GM23338 (cell line): ENCODE results near the gene FURIN. TPM values are rescaled to one million over a fixed set of nuclear protein-coding genes. Genes with fewer than 3 reads are reported as not detected.

Experiments
- ATAC-seq: fragments of 200-7000 bp; cut with Tn5 transposase; 3 replicates; pipeline ENCODE4 v1.9.1; 2020
- DNase-seq: peaks from one replicate; pipeline ENCODE4 v3.0.0-alpha.2; 2015; ENCODE audit warnings: low spot score
- H2AFZ ChIP-seq: fragments of 200-600 bp; sonication (generic); 2 replicates; pipeline ENCODE4 v1.8.0; 2016; ENCODE audit warnings: antibody characterized with exemption, mild to moderate bottlenecking, moderate library complexity
- H3F3A ChIP-seq: fragments of 200-600 bp; sonication (generic); replicated peaks from 2 replicates; pipeline ENCODE4 v1.8.0; 2017; ENCODE audit warnings: antibody characterized with exemption, mixed run types, low read depth
- H3K27ac ChIP-seq: fragments of 200-600 bp; sonication (generic); 2 replicates; pipeline ENCODE4 v1.6.1; 2016; ENCODE audit warnings: low read depth
- H3K27me3 ChIP-seq: fragments of 200-600 bp; sonication (generic); 2 replicates; pipeline ENCODE4 v1.8.0; 2016; ENCODE audit warnings: mild to moderate bottlenecking, mixed run types, moderate library complexity; ENCODE audit not compliant: insufficient read depth
- H3K36me3 ChIP-seq: fragments of 200-600 bp; sonication (generic); 2 replicates; pipeline ENCODE4 v1.8.0; 2016; ENCODE audit warnings: mild to moderate bottlenecking; ENCODE audit not compliant: insufficient read depth
- H3K4me1 ChIP-seq: fragments of 200-600 bp; sonication (generic); 2 replicates; pipeline ENCODE4 v1.8.0; 2016; ENCODE audit warnings: mild to moderate bottlenecking, moderate library complexity; ENCODE audit not compliant: insufficient read depth
- H3K4me2 ChIP-seq: fragments of 200-600 bp; sonication (generic); 2 replicates; pipeline ENCODE4 v1.7.1; 2017; ENCODE audit warnings: mixed run types
- H3K4me3 ChIP-seq: fragments of 200-600 bp; sonication (generic); 2 replicates; pipeline ENCODE4 v1.6.1; 2016; ENCODE audit warnings: mixed run types
- H3K79me2 ChIP-seq: fragments of 200-600 bp; sonication (generic); replicated peaks from 2 replicates; pipeline ENCODE4 v1.8.0; 2017; ENCODE audit warnings: mild to moderate bottlenecking; ENCODE audit not compliant: insufficient read depth
- H3K9me2 ChIP-seq: fragments of 200-600 bp; sonication (generic); 2 replicates; pipeline ENCODE4 v1.8.0; 2017; ENCODE audit not compliant: insufficient read depth
- H4K20me1 ChIP-seq: fragments of 200-600 bp; sonication (generic); replicated peaks from 2 replicates; pipeline ENCODE4 v1.8.0; 2017; ENCODE audit warnings: mild to moderate bottlenecking; ENCODE audit not compliant: insufficient read depth
- H3K27ac Mint-ChIP-seq: 2 replicates; pipeline ENCODE4 v1.8.0; 2020; ENCODE audit warnings: inconsistent platforms, mild to moderate bottlenecking, moderate library complexity, mixed read lengths
- H3K27me3 Mint-ChIP-seq: 3 replicates; pipeline ENCODE4 v1.8.0; 2022; ENCODE audit warnings: low read depth, mild to moderate bottlenecking, moderate library complexity, mixed read lengths, inconsistent platforms; ENCODE audit not compliant: insufficient read depth, poor library complexity
- H3K36me3 Mint-ChIP-seq: 3 replicates; pipeline ENCODE4 v1.8.0; 2021; ENCODE audit warnings: low read depth, mild to moderate bottlenecking, inconsistent platforms, moderate library complexity, mixed read lengths
- H3K4me1 Mint-ChIP-seq: 3 replicates; pipeline ENCODE4 v1.8.0; 2020; ENCODE audit warnings: mild to moderate bottlenecking, inconsistent platforms, mixed read lengths
- H3K4me3 Mint-ChIP-seq: 3 replicates; pipeline ENCODE4 v1.8.0; 2021; ENCODE audit warnings: moderate library complexity, mild to moderate bottlenecking, inconsistent platforms, mixed read lengths
- H3K9me3 Mint-ChIP-seq: 3 replicates; pipeline ENCODE4 v1.8.0; 2020; ENCODE audit warnings: moderate library complexity, mild to moderate bottlenecking, inconsistent platforms, mixed read lengths
- CREB1 ChIP-seq: fragments of 250-450 bp; sonication (Bioruptor Pico); IDR thresholded peaks from 2 replicates; pipeline ENCODE4 v1.5.0; 2020; ENCODE audit warnings: low read depth, mild to moderate bottlenecking, moderate library complexity
- CTCF ChIP-seq, 2 experiments: fragments of 200-600 bp in 1 of 2; sonication (generic) in 1 of 2; conservative IDR thresholded peaks; 2 replicates each; pipeline versions ENCODE4 v1.5.1 to v1.6.1; 2016 to 2017; ENCODE audit warnings: antibody characterized with exemption in 2 of 2, low read depth in 2 of 2, mild to moderate bottlenecking in 2 of 2, moderate library complexity in 1 of 2
- EZH2 ChIP-seq: fragments of 200-600 bp; sonication (generic); IDR thresholded peaks from one replicate; pipeline ENCODE4 v1.8.0; 2017; ENCODE audit warnings: antibody characterized with exemption, mild to moderate bottlenecking, low read depth; ENCODE audit not compliant: unreplicated experiment
- EZH2phosphoT487 ChIP-seq: fragments of 200-600 bp; sonication (generic); IDR thresholded peaks from one replicate; pipeline ENCODE4 v1.8.1; 2018; ENCODE audit warnings: antibody characterized with exemption; ENCODE audit not compliant: unreplicated experiment
- JUNB ChIP-seq: IDR thresholded peaks from one replicate; pipeline ENCODE4 v1.6.1; 2016; ENCODE audit warnings: antibody characterized with exemption; ENCODE audit not compliant: unreplicated experiment
- POLR2AphosphoS5 ChIP-seq: IDR thresholded peaks from 2 replicates; pipeline ENCODE4 v1.6.1; 2016; ENCODE audit warnings: antibody characterized with exemption, low read depth
- REST ChIP-seq: IDR thresholded peaks from one replicate; pipeline ENCODE4 v1.6.1; 2018; ENCODE audit warnings: antibody characterized with exemption; ENCODE audit not compliant: unreplicated experiment
- STAT1 ChIP-seq: IDR thresholded peaks from one replicate; pipeline ENCODE4 v1.6.1; 2016; ENCODE audit warnings: antibody characterized with exemption; ENCODE audit not compliant: unreplicated experiment
- ZNF114 ChIP-seq: fragments of 250-450 bp; sonication (Bioruptor Pico); IDR thresholded peaks from 2 replicates; pipeline ENCODE4 v1.5.0; 2020; ENCODE audit warnings: mild to moderate bottlenecking, moderate library complexity
- ZNF331 ChIP-seq: fragments of 250-450 bp; sonication (Bioruptor Pico); IDR thresholded peaks from 2 replicates; pipeline ENCODE4 v1.5.0; 2020; ENCODE audit warnings: low read depth, mild to moderate bottlenecking, moderate library complexity
- polyA plus RNA-seq: library from polyadenylated mRNA; unstranded; fragments of >200 nt; fragmentation: Nextera tagmentation; extraction: Ambion mirVana; gene quantifications from 2 replicates; pipeline ENCODE4 v1.2.1, GENCODE V29; 2016
- total RNA-seq: library from RNA; depleted of rRNA; stranded (reverse); fragments of >200 nt; shearing (Covaris generic); gene quantifications from 2 replicates; pipeline ENCODE4 v1.2.3, GENCODE V29; 2014

The FURIN gene
- total and polyA plus RNA-seq, 2 experiments from 2014 or later: 6.3 to 20.9 TPM

- H3K4me2 ChIP-seq: no peak overlapping the region
- Mint-ChIP-seq H3K4me1 (peaks cover 13% of the 10 kb centered on the region), H3K4me3 (no peak overlapping the region), H3K27me3 (peaks cover 12% of the 10 kb centered on the region), H3K36me3 (no peaks in the 10 kb centered on the region), H3K27ac (no peak overlapping the region), H3K9me3 (no peaks in the 10 kb centered on the region)
- peaks cover 8% of the 10 kb centered on the region for H3K4me1 ChIP-seq
- H3K36me3 ChIP-seq: no peaks in the 10 kb centered on the region
- ATAC-seq (no peak), DNase-seq (no peak)
- TF ChIP-seq POLR2AphosphoS5: no peak
- TF ChIP-seq REST: no peak
- no peak for TF ChIP-seq JUNB
- no peak for TF ChIP-seq EZH2phosphoT487
- TF ChIP-seq EZH2: no peak
- TF ChIP-seq CTCF (conservative IDR thresholded peaks at IDR 0.05; ENCODE audit: low read depth in 2 of 2): no peak
- no peak for TF ChIP-seq CREB1 (CRISPR knock-in tag)
- no peak for TF ChIP-seq STAT1
- no peak for TF ChIP-seq ZNF331 (CRISPR knock-in tag)
- TF ChIP-seq ZNF114: no peak
- no peaks in the 10 kb centered on the region for H3K27me3 ChIP-seq
- H3F3A ChIP-seq: no peaks in the 10 kb centered on the region
- no peaks in the 10 kb centered on the region for H4K20me1 ChIP-seq
- H2AFZ ChIP-seq: no peak overlapping the region
- no peak overlapping the region for H3K27ac ChIP-seq
- H3K79me2 ChIP-seq: no peaks in the 10 kb centered on the region
- H3K4me3 ChIP-seq: no peak overlapping the region
- no peaks in the 10 kb centered on the region for H3K9me2 ChIP-seq
Measured at GRCh38 chr15:90860942-90861675, 7.3 kb upstream of the FURIN start.

- Mint-ChIP-seq H3K4me3 (no peak overlapping the region), H3K27ac (no peak overlapping the region), H3K9me3 (no peaks in the 10 kb centered on the region), H3K27me3 (peaks cover 6% of the 10 kb centered on the region), H3K4me1 (peaks cover 16% of the 10 kb centered on the region), H3K36me3 (no peaks in the 10 kb centered on the region)
- Histone ChIP-seq H2AFZ (no peak overlapping the region), H4K20me1 (no peaks in the 10 kb centered on the region), H3K4me2 (no peak overlapping the region), H3K79me2 (no peaks in the 10 kb centered on the region), H3K27me3 (no peaks in the 10 kb centered on the region), H3K4me3 (no peak overlapping the region), H3K9me2 (no peaks in the 10 kb centered on the region), H3K27ac (no peak overlapping the region), H3K4me1 (peaks cover 8% of the 10 kb centered on the region), H3F3A (no peaks in the 10 kb centered on the region), H3K36me3 (no peaks in the 10 kb centered on the region)
- ATAC-seq (no peak), DNase-seq (no peak)
- TF ChIP-seq REST: no peak
- no peak for TF ChIP-seq CTCF (conservative IDR thresholded peaks at IDR 0.05; ENCODE audit: low read depth in 2 of 2)
- no peak for TF ChIP-seq EZH2phosphoT487
- TF ChIP-seq ZNF114: no peak
- no peak for TF ChIP-seq ZNF331 (CRISPR knock-in tag)
Measured at GRCh38 chr15:90862487-90862886, 5.9 kb upstream of the FURIN start.
